ENCODE data around the gene PYGO1.

PYGO1 gene

GRCh38 chr15:55526559-55527036, 61.5 kb downstream of the PYGO1 start:
- H3K27me3 ChIP-seq (ENCODE audit: insufficient read depth, poor library complexity, severe bottlenecking), result peaks cover 3% of the 10 kb centered on the region
- peak; percentile 12 to 50 for DNase-seq (ENCODE audit: low read depth in 1 of 2, low spot score in 1 of 2)
- TF ChIP-seq, protein P1, sequence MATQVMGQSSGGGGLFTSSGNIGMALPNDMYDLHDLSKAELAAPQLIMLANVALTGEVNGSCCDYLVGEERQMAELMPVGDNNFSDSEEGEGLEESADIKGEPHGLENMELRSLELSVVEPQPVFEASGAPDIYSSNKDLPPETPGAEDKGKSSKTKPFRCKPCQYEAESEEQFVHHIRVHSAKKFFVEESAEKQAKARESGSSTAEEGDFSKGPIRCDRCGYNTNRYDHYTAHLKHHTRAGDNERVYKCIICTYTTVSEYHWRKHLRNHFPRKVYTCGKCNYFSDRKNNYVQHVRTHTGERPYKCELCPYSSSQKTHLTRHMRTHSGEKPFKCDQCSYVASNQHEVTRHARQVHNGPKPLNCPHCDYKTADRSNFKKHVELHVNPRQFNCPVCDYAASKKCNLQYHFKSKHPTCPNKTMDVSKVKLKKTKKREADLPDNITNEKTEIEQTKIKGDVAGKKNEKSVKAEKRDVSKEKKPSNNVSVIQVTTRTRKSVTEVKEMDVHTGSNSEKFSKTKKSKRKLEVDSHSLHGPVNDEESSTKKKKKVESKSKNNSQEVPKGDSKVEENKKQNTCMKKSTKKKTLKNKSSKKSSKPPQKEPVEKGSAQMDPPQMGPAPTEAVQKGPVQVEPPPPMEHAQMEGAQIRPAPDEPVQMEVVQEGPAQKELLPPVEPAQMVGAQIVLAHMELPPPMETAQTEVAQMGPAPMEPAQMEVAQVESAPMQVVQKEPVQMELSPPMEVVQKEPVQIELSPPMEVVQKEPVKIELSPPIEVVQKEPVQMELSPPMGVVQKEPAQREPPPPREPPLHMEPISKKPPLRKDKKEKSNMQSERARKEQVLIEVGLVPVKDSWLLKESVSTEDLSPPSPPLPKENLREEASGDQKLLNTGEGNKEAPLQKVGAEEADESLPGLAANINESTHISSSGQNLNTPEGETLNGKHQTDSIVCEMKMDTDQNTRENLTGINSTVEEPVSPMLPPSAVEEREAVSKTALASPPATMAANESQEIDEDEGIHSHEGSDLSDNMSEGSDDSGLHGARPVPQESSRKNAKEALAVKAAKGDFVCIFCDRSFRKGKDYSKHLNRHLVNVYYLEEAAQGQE (IDR thresholded peaks at IDR 0.05; ENCODE audit: insufficient replicate concordance, low read depth), result no peak
- TF ChIP-seq POLR2AphosphoS5 (IDR thresholded peaks at IDR 0.05; ENCODE audit: low read depth) (peak; percentile 34; the same call in 1 of the 2 replicates), GABPA (IDR thresholded peaks at IDR 0.05; ENCODE audit: low read depth) (no peak), SPI1 (IDR thresholded peaks at IDR 0.05; ENCODE audit: borderline replicate concordance, low read depth) (peak; percentile 15; the same call in 1 of the 2 replicates)
- TF ChIP-seq, protein P2, sequence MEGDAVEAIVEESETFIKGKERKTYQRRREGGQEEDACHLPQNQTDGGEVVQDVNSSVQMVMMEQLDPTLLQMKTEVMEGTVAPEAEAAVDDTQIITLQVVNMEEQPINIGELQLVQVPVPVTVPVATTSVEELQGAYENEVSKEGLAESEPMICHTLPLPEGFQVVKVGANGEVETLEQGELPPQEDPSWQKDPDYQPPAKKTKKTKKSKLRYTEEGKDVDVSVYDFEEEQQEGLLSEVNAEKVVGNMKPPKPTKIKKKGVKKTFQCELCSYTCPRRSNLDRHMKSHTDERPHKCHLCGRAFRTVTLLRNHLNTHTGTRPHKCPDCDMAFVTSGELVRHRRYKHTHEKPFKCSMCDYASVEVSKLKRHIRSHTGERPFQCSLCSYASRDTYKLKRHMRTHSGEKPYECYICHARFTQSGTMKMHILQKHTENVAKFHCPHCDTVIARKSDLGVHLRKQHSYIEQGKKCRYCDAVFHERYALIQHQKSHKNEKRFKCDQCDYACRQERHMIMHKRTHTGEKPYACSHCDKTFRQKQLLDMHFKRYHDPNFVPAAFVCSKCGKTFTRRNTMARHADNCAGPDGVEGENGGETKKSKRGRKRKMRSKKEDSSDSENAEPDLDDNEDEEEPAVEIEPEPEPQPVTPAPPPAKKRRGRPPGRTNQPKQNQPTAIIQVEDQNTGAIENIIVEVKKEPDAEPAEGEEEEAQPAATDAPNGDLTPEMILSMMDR (IDR thresholded peaks at IDR 0.05; ENCODE audit: insufficient read depth, low read length), result peak; percentile 57
- H3K27ac ChIP-seq (replicated peaks), result no peak overlapping the region
- H3K4me3 ChIP-seq (replicated peaks; ENCODE audit: insufficient read depth, low read length), result no peak overlapping the region

GRCh38 chr15:55522742-55523450, 65.2 kb downstream of the PYGO1 start:
- H3K27me3 ChIP-seq (ENCODE audit: insufficient read depth, poor library complexity, severe bottlenecking), result peaks cover 3% of the 10 kb centered on the region
- no peak for DNase-seq (ENCODE audit: low read depth in 1 of 2, low spot score in 1 of 2)
- no peak for TF ChIP-seq POLR2AphosphoS5 (IDR thresholded peaks at IDR 0.05; ENCODE audit: low read depth)
- TF ChIP-seq, protein P2 (IDR thresholded peaks at IDR 0.05; ENCODE audit: insufficient read depth, low read length), result no peak
- H3K4me3 ChIP-seq (replicated peaks; ENCODE audit: insufficient read depth, low read length), result no peak overlapping the region
- no peak overlapping the region for H3K27ac ChIP-seq (replicated peaks)

- H3K27me3 ChIP-seq (ENCODE audit: insufficient read depth, poor library complexity, severe bottlenecking), result no peaks in the 10 kb centered on the region
- TF ChIP-seq, protein P2 (IDR thresholded peaks at IDR 0.05; ENCODE audit: insufficient read depth, low read length), result no peak
- no peak for TF ChIP-seq GABPA (IDR thresholded peaks at IDR 0.05; ENCODE audit: low read depth)
- no peak for TF ChIP-seq POLR2AphosphoS5 (IDR thresholded peaks at IDR 0.05; ENCODE audit: low read depth)
- TF ChIP-seq, protein P1 (IDR thresholded peaks at IDR 0.05; ENCODE audit: insufficient replicate concordance, low read depth), result no peak
- no peak overlapping the region for H3K27ac ChIP-seq (replicated peaks)
- H3K4me3 ChIP-seq (replicated peaks; ENCODE audit: insufficient read depth, low read length), result no peak overlapping the region
- DNase-seq (ENCODE audit: low read depth in 1 of 2, low spot score in 1 of 2), result no peak
Measured at GRCh38 chr15:55518641-55519040, 69.5 kb downstream of the PYGO1 start.

DNA sequence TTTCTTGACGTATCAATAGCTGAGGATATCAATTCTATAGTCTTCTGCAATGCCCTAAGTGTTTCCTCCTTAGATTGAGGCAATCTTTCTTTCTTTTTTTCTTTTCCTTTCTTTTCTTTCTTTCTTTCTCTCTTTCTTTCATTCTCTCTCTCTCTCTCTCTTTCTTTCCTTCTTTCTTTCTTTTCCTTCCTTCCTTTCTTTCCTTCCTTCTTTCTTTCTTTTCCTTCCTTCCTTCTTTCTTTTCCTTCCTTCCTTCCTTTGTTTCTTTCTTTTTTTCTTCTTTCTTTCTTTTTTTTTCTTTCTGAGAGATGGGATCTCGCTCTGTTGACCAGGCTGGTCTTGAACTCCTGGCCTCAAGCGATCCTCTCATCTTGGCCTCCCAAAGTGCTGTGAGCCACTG, 70.1 kb downstream of the PYGO1 start:
- H3K27me3 ChIP-seq (ENCODE audit: insufficient read depth, poor library complexity, severe bottlenecking), result no peaks in the 10 kb centered on the region

More for the DNA sequence above, 70.1 kb downstream of the PYGO1 start:
- Histone ChIP-seq H3K27ac (replicated peaks) (no peak overlapping the region), H3K4me3 (replicated peaks; ENCODE audit: insufficient read depth, low read length) (no peak overlapping the region)
- DNase-seq (ENCODE audit: low read depth in 1 of 2, low spot score in 1 of 2), result no peak
- no peak for TF ChIP-seq GABPA (IDR thresholded peaks at IDR 0.05; ENCODE audit: low read depth)
- TF ChIP-seq SPI1 (IDR thresholded peaks at IDR 0.05; ENCODE audit: borderline replicate concordance, low read depth), result no peak
